Stimulated activated CD8-positive, alpha-beta memory T cell treated with anti-CD3 and anti-CD28 coated beads, Interleukin-15, amount 100 ng/mL, for 1 hour (primary cell): Measurements from ENCODE around the gene ALG1L2.
"Not testable (repeated sequence)": the region's sequence is repeated elsewhere in the genome, so short reads cannot be mapped to it uniquely, and the experiment has no call there.

Experiments used
- DNase-seq: peaks from one replicate; pipeline ENCODE4 v3.0.0-alpha.2; 2020; ENCODE audit warnings: low read depth

Gene ALG1L2

GRCh38 chr3:130125406-130125805, 43.8 kb downstream of the ALG1L2 start:
- DNase-seq = not testable (repeated sequence)

- DNase-seq = not testable (repeated sequence)
These were observed 54.7 kb downstream of the ALG1L2 start for GRCh38 chr3:130136337-130136736.

GRCh38 chr3:130137685-130138084, 56.1 kb downstream of the ALG1L2 start:
- DNase-seq = not testable (repeated sequence)

- DNase-seq = not testable (repeated sequence)
These were observed 57.4 kb downstream of the ALG1L2 start for GRCh38 chr3:130138992-130139391.

GRCh38 chr3:130140756-130141155, 59.1 kb downstream of the ALG1L2 start:
- not testable (repeated sequence) for DNase-seq

GRCh38 chr3:130143648-130144327, 62.2 kb downstream of the ALG1L2 start:
- DNase-seq = not testable (repeated sequence)

- DNase-seq = not testable (repeated sequence)
These were observed 62.7 kb downstream of the ALG1L2 start for GRCh38 chr3:130144328-130144650.

GRCh38 chr3:130145456-130145855, 63.8 kb downstream of the ALG1L2 start:
- not testable (repeated sequence) for DNase-seq

GRCh38 chr3:130146465-130146864, 64.8 kb downstream of the ALG1L2 start:
- not testable (repeated sequence) for DNase-seq
